ENCODE data around the gene FRMD1. TPM values are rescaled to one million over a fixed set of nuclear protein-coding genes. Genes with fewer than 3 reads are reported as not detected.

Gene FRMD1
- total and polyA plus RNA-seq, 10 of the 15 experiments (the other 5 are each of a cell fraction or from before 2014, with no cell fraction given): not detected

DNA sequence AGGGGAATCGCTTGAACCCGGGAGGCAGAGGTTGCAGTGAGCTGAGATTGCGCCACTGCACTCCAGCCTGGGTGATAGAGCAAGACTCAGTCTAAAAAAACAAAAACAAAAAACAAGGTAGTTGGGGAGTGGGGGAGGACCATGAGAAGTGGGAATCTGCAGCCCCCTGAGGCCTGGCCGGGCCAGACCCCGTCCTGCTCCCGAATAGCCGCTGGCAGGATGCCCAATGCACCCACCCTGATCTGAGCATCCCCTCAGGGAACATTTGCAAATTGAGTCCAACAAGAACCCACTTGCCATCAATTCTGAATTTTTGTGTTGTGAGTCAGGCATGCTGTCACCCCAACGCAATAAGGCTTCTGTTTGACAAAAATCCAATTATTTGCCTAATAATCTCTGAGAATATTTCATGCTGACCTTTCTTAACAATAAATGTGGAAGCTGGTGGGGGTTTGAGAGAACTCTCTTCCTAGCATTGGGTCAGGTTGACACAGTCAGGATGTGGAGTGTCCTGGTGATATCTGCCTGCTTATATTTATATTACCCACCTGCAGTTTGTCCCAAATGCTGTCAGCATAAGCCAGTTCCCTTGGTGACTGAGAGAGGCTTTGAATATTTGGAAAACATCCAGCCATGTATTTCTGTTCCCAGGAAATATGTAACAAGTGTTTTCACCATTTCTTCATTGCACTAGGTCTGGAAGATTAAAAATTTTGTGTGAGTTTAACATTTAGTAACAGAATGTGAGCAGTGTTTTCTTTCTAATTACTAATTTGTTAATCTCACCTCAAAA is 28.4 kb upstream of the FRMD1 start (continued):
- TF ChIP-seq RELA (IDR thresholded peaks at IDR 0.05; ENCODE audit: borderline replicate concordance, partially characterized antibody) (no peak), BCL11A (IDR thresholded peaks at IDR 0.05; ENCODE audit: low read depth, low read length) (no peak), ZSCAN29 (IDR thresholded peaks at IDR 0.05) (no peak)

- Histone ChIP-seq H2AFZ (ENCODE audit: control insufficient read depth, low read depth, low read length) (no peak overlapping the region), H3K79me2 (ENCODE audit: control insufficient read depth, insufficient read depth, low read length) (no peaks in the 10 kb centered on the region), H3K27me3 (replicated peaks in 1 of 2; ENCODE audit: control insufficient read depth in 2 of 2, insufficient read depth in 2 of 2, low read length in 1 of 2) (no peaks in the 10 kb centered on the region; a peak in 2 of 4 replicates), H4K20me1 (ENCODE audit: control insufficient read depth, insufficient read depth) (no peaks in the 10 kb centered on the region; the same call in 1 of the 2 replicates), H3K4me3 (no peak overlapping the region), H3K27ac (ENCODE audit: control insufficient read depth, insufficient read depth) (no peak overlapping the region), H3K4me2 (ENCODE audit: control insufficient read depth, insufficient read depth) (no peak overlapping the region), H3K36me3 (ENCODE audit: control insufficient read depth in 2 of 2, insufficient read depth in 2 of 2, low read length in 1 of 2) (no peaks in the 10 kb centered on the region), H3K4me1 (ENCODE audit: control insufficient read depth, insufficient read depth, low read length) (no peaks in the 10 kb centered on the region), H3K9ac (ENCODE audit: control insufficient read depth, insufficient read depth, low read length) (no peak overlapping the region), H3K9me3 (replicated peaks; ENCODE audit: control insufficient read depth, insufficient read depth, low read length) (no peaks in the 10 kb centered on the region)
- RAD21 ChIA-PET (ENCODE audit: unreplicated experiment): no interaction called here
- in situ Hi-C loops (cut with MboI) (no loop called here), intact Hi-C loops (cut with micrococcal nuclease; ENCODE audit: unreplicated experiment) (no loop called here)
- FAIRE-seq (no peak), DNase-seq (ENCODE audit: low read depth, low spot score) (no peak), ATAC-seq (no peak)
- no TSS peak for BruUV-seq (replicated peaks)
- SMC1A ChIA-PET (ENCODE audit: uncharacterized antibody, unreplicated experiment): no interaction called here
- WGBS (ENCODE audit: insufficient coverage, insufficient replicate concordance, low lambda C conversion rate, missing lambda C conversion rate): 4% methylated on average over 3 of the region's 3 CpGs
- CTCF ChIA-PET: no interaction called here
- POLR2A ChIA-PET: no interaction called here
- TF ChIP-seq MYC (IDR thresholded peaks at IDR 0.05; ENCODE audit: insufficient read depth, insufficient read length, insufficient replicate concordance, low read length, severe bottlenecking): no peak
- TF ChIP-seq MTA3 (IDR thresholded peaks at IDR 0.05; ENCODE audit: borderline replicate concordance, low read length): no peak
- TF ChIP-seq HDGF (IDR thresholded peaks at IDR 0.05): no peak
- TF ChIP-seq KDM1A (IDR thresholded peaks at IDR 0.05; ENCODE audit: borderline replicate concordance): no peak
- TF ChIP-seq ETV6 (conservative IDR thresholded peaks at IDR 0.05 in 1 of 2, IDR thresholded peaks at IDR 0.05 in 1 of 2; ENCODE audit: borderline replicate concordance in 1 of 2, low read depth in 1 of 2): no peak
- no peak for TF ChIP-seq SIX5 (IDR thresholded peaks at IDR 0.05; ENCODE audit: low read depth, low read length, severe bottlenecking)
- no peak for TF ChIP-seq POU2F2 (IDR thresholded peaks at IDR 0.05; ENCODE audit: borderline replicate concordance, low read depth, low read length)
- TF ChIP-seq MTA2 (IDR thresholded peaks at IDR 0.05; ENCODE audit: low read depth): no peak
- no peak for TF ChIP-seq E2F8 (IDR thresholded peaks at IDR 0.05; ENCODE audit: low read depth, partially characterized antibody)
- TF ChIP-seq TAF1 (IDR thresholded peaks at IDR 0.05; ENCODE audit: borderline replicate concordance, low read depth, low read length): no peak
- TF ChIP-seq WRNIP1 (IDR thresholded peaks at IDR 0.05; ENCODE audit: borderline replicate concordance, low read depth, low read length): no peak
- no peak for TF ChIP-seq ZBED1 (IDR thresholded peaks at IDR 0.05; ENCODE audit: borderline replicate concordance)
- TF ChIP-seq HDAC2 (IDR thresholded peaks at IDR 0.05): no peak
- TF ChIP-seq CBFB (IDR thresholded peaks at IDR 0.05; ENCODE audit: low read depth): no peak
- TF ChIP-seq KAT2A (conservative IDR thresholded peaks at IDR 0.05; ENCODE audit: control insufficient read depth, low read depth, low read length): no peak
- TF ChIP-seq, protein P1, sequence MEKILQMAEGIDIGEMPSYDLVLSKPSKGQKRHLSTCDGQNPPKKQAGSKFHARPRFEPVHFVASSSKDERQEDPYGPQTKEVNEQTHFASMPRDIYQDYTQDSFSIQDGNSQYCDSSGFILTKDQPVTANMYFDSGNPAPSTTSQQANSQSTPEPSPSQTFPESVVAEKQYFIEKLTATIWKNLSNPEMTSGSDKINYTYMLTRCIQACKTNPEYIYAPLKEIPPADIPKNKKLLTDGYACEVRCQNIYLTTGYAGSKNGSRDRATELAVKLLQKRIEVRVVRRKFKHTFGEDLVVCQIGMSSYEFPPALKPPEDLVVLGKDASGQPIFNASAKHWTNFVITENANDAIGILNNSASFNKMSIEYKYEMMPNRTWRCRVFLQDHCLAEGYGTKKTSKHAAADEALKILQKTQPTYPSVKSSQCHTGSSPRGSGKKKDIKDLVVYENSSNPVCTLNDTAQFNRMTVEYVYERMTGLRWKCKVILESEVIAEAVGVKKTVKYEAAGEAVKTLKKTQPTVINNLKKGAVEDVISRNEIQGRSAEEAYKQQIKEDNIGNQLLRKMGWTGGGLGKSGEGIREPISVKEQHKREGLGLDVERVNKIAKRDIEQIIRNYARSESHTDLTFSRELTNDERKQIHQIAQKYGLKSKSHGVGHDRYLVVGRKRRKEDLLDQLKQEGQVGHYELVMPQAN (conservative IDR thresholded peaks at IDR 0.05): no peak
- no peak for TF ChIP-seq SREBF1 (IDR thresholded peaks at IDR 0.05; ENCODE audit: low read length)
- no peak for TF ChIP-seq BACH1 (IDR thresholded peaks at IDR 0.05; ENCODE audit: borderline replicate concordance)
Observed at GRCh38 chr6:168106633-168107005, 27.6 kb upstream of the FRMD1 start.
